22Rv1 (cell line): Measurements from ENCODE around the gene MRPL23.

Experiments
- CTCF ChIP-seq: fragments of 450-650 bp; IDR thresholded peaks from 2 replicates; pipeline ENCODE4 v1.5.1; 2017; ENCODE audit warnings: mild to moderate bottlenecking
- ZFX ChIP-seq: fragments of 450-650 bp; IDR thresholded peaks from 2 replicates; pipeline ENCODE4 v1.6.1; 2017; ENCODE audit warnings: antibody characterized with exemption, borderline replicate concordance

- TF ChIP-seq CTCF (no peak), ZFX (no peak)
Measured at GRCh38 chr11:1969035-1969434, 21.9 kb downstream of the MRPL23 start.
